NK-92 (cell line): ENCODE data around the gene RNFT2.
"Not testable (repeated sequence)": the region's sequence is repeated elsewhere in the genome, so short reads cannot be mapped to it uniquely, and the experiment has no call there.

Source experiments
- DNase-seq: peaks from one replicate; lab custom pipeline; 2025; ENCODE audit not compliant: unreplicated experiment; lab: John Stamatoyannopoulos, UW

RNFT2 gene

GRCh38 chr12:116710370-116711150, 27.6 kb upstream of the RNFT2 start:
- DNase-seq = no peak

GRCh38 chr12:116712458-116713303, 25.4 kb upstream of the RNFT2 start:
- no peak for DNase-seq

DNA sequence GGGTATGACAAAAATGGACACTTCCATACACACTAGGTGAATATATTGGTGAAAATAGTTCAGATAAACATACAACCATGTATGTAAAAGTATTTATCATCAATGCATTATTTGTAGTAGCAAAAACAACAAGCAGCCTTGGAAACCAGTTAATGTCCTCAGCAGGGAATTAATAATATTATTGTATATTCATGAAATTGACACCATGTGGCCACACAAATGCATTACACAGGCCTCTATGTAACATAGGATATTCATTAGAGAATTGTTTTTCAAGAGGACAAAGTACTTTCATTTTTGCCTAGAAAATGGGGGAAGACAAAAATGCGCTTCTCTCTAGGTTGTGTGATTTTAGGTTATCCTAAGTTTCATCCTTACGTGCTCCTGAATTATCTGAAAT, 24.6 kb upstream of the RNFT2 start:
- DNase-seq = no peak

DNA sequence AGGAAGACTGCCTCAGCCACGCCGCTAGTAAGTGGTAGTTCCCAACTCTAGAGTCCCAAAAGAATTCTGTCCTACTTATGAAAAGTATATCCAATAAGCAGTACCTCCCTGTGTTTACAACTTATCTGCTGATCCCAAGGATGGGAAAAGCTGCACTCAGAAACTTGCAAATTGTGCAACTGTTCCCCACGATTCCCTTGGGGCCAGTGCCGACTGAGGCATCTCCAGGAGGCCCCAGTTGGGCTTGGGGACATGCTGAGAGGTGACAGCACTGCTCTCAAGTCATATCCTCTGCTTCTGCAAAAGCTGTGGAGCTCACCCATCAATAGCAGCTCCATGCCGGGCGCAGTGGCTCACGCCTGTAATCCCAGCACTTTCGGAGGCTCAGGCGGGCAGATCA, 23.9 kb upstream of the RNFT2 start:
- DNase-seq = no peak

DNA sequence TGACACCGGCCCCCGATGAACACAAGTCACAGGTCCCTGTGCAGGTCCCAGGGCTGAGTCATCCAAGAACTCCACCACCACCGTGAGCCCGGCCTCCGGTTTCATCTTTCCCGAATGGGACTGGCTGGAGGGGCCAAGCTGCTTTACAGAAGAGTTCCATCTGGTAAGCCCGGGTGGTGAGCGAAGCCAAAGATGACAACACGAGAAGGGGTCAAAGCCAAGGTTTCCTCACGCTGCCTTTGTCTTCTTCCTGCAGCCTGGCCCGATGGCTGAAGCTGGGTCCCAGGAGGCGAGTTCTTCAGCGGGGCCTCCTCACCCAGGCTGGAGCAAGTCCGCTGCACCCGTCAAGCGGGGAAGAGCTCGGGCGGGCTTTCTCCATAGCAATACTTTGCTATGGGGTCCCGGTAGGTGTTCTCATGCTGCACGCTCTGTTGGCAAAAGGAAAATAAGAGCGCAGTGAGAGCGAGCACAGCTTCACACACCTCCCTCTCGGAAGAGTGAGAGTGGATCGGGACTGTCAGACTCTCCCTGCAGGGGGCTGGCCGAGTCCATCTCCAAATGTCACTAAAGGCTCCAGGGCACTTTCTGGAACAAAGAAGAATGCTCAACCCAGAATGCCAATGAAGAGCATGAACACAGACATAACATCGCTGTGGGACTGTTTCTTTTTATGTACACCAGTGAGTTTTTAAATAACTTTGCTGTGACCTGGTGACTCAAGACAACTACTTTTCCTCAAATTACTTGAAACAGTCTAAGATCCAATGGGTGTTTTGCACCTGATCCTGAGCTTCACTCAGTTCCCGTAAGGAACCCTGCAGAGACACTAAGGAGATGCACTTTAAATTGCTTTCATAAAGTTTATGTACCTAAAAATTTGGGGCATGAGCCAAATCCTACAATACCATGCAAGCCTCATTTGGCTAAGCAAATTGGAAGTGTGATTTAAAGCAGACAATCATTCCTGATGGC, 20.4 kb upstream of the RNFT2 start:
- DNase-seq = no peak

GRCh38 chr12:116718655-116719454, 19.3 kb upstream of the RNFT2 start:
- no peak for DNase-seq

DNA sequence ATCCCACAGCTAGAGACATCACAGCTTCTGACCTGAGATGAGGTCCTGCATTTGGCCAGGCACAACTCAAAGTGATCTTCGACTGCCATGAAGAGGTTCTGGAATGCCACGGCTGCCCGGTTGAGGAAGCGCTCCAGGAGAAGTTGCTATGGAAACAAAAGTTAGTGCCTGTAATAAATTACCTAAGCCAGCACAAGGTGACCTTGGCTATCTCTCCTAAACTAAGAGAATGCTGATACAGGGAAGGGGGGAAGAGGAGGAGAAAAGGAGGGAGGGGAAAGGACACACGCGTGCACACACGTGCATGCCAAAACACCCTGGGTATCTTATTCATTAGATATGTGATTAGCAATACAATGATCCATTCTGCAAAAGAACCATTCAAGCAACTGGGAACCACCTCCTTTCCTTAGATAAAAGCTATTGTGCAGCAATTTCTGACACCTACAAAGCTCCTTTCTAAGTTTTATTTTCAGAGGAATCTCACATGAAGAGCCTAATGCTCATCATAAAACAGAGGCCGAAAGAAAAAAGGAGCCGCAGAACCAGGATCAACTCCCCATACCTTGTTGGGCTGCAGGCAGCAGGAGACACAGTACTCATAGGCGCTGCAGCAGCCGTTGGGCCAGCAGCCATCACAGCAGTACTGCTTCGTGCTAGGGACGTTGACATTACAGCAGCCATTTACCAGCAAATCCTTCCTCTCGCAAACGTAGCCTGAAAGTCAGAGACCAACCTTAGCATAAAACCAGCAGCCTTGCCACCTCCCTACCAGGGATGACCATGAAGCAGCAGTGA, 18.2 kb upstream of the RNFT2 start:
- no peak for DNase-seq

GRCh38 chr12:116722245-116722644, 15.9 kb upstream of the RNFT2 start:
- no peak for DNase-seq

GRCh38 chr12:116726694-116727093, 11.4 kb upstream of the RNFT2 start:
- DNase-seq = no peak

DNA sequence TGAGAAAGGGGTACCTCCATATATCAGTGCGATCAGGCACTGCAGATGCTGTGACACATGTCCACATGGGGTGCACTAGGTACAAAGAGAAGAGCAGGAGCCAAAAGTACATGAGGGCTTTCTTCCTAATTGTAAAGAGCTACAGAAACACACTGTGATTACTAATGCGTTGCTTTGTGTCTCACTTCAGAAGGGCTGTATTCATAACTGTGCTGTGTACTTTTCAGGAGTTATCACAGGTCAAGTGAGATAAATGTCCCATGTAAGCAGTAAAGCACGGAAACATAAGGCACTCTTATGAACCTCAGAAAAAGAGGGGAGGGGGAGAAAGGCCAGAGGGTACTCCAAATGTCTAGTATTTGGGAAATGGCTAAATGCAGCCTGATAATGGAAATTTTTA, 10.9 kb upstream of the RNFT2 start:
- no peak for DNase-seq

DNA sequence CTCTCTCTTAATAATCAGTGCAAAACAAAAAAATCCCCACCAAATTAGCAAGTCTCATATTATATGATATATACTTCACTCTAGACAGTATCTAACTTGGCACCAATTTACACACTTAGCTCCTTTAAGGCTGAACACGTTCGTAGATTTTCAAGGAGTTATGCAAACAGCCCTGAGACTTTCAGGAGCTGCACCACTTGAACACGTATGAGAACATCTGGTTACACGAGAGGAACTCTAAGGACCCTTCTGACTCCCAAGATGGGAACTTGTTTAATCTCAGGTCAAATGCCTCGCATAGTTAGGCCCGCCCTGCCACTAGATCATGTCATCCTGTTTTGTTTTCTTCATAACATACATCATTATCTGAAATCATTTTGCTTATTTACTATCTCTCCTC, 10.2 kb upstream of the RNFT2 start:
- no peak for DNase-seq

DNA sequence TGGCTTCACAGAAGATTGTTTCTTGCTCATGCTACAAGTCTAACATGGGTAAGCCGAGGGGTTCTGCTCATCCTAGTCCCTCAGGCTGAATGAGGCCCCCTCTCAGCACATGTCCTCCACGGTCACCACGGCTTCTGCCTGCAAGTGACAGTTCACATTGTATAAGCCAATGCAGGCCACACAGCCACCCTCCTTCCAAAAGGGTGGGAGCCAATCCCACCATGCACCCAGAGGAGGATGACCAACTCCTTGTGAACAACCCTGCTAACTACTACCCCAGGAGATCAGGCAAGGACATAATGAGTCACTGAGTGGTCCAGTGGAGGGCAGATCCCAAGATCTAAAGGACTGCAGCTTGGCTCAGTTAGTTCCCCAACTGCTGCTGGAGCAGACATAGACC, 6.3 kb upstream of the RNFT2 start:
- no peak for DNase-seq

- no peak for DNase-seq
Measured at GRCh38 chr12:116734156-116734768, 3.9 kb upstream of the RNFT2 start.

DNA sequence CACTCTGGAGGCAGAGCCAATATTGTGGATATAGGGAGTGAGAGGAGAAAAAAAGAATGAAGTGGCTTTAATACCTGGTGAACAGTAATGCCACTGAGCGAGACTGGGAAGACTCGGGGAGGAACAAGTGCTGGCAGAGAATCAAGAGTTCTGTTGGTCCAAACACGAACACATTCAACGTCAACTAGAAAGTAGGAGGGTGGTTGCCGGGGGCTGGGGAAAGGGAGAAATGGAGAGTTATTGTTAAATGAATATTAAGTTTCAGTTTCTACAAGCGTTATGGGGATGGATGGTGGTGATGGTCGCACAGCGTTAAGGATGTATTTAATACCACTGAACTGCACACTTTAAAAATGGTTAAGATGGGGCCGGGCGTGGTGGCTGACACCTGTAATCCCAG, 3.0 kb upstream of the RNFT2 start:
- no peak for DNase-seq

DNA sequence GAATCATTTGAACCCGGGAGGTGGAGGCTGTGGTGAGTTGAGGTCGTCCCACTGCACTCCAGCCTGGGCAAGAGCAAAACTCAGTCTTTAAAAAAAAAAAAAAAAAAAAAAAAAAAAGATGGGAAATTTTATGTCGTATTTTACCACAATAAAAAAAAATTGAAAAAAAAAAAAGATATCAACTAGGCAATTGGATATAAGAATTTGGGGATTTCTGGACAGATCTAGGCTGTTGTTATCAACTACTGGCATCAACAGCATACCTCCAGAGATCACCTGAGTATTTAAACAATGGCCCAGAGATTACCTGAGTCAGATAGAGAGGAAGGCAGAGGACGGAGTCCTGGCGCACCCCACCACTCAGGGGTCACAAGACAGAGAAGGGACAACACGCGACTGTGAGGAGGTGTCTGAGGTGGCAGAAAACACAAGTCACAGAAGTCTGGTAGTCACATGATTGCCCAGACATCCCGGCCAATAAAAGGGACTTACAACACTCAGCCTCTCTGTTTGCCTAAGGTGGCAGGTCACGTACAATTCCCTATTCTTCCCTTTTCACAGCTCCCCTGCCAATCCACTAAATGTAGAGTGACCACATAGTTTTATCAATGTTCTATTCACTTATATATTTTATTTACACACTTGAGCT, 2.0 kb upstream of the RNFT2 start:
- DNase-seq = no peak

GRCh38 chr12:116736962-116737773, 947 bp upstream of the RNFT2 start:
- DNase-seq = no peak

- DNase-seq = no peak
Measured at GRCh38 chr12:116739381-116739887, 1.3 kb downstream of the RNFT2 start.

DNA sequence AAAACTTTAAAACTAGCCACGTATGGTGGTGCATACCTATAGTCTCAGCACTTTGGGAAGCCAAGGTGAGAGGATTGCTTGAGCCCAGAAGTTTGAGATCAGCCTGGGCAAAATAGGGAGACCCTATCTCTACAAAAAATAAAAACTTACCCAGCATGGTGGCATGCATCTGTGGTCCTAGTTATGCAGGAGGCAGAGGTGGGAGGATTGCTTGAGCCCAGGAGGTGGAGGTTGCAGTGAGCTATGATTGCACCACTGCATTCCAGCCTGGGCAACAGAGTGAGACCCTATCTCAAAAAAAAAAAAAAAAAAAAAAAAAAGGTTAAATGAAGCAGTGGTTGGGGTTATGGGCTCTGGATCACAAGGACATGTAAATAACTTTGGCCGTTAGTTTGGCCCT, 4.7 kb downstream of the RNFT2 start:
- not testable (repeated sequence) for DNase-seq
